GM23338 (cell line): ENCODE results near the gene WWOX.

Source experiments
- CREB1 ChIP-seq: fragments of 250-450 bp; sonication (Bioruptor Pico); IDR thresholded peaks from 2 replicates; pipeline ENCODE4 v1.5.0; 2020; ENCODE audit warnings: low read depth, mild to moderate bottlenecking, moderate library complexity
- CTCF ChIP-seq, 2 experiments: fragments of 200-600 bp in 1 of 2; sonication (generic) in 1 of 2; conservative IDR thresholded peaks; 2 replicates each; pipeline versions ENCODE4 v1.5.1 to v1.6.1; 2016 to 2017; ENCODE audit warnings: antibody characterized with exemption in 2 of 2, low read depth in 2 of 2, mild to moderate bottlenecking in 2 of 2, moderate library complexity in 1 of 2
- EZH2 ChIP-seq: fragments of 200-600 bp; sonication (generic); IDR thresholded peaks from one replicate; pipeline ENCODE4 v1.8.0; 2017; ENCODE audit warnings: antibody characterized with exemption, mild to moderate bottlenecking, low read depth; ENCODE audit not compliant: unreplicated experiment
- EZH2phosphoT487 ChIP-seq: fragments of 200-600 bp; sonication (generic); IDR thresholded peaks from one replicate; pipeline ENCODE4 v1.8.1; 2018; ENCODE audit warnings: antibody characterized with exemption; ENCODE audit not compliant: unreplicated experiment
- JUNB ChIP-seq: IDR thresholded peaks from one replicate; pipeline ENCODE4 v1.6.1; 2016; ENCODE audit warnings: antibody characterized with exemption; ENCODE audit not compliant: unreplicated experiment
- POLR2AphosphoS5 ChIP-seq: IDR thresholded peaks from 2 replicates; pipeline ENCODE4 v1.6.1; 2016; ENCODE audit warnings: antibody characterized with exemption, low read depth
- STAT1 ChIP-seq: IDR thresholded peaks from one replicate; pipeline ENCODE4 v1.6.1; 2016; ENCODE audit warnings: antibody characterized with exemption; ENCODE audit not compliant: unreplicated experiment
- ZNF114 ChIP-seq: fragments of 250-450 bp; sonication (Bioruptor Pico); IDR thresholded peaks from 2 replicates; pipeline ENCODE4 v1.5.0; 2020; ENCODE audit warnings: mild to moderate bottlenecking, moderate library complexity
- ZNF331 ChIP-seq: fragments of 250-450 bp; sonication (Bioruptor Pico); IDR thresholded peaks from 2 replicates; pipeline ENCODE4 v1.5.0; 2020; ENCODE audit warnings: low read depth, mild to moderate bottlenecking, moderate library complexity
- ZNF462 ChIP-seq: fragments of 250-450 bp; sonication (Bioruptor Pico); IDR thresholded peaks from 2 replicates; pipeline ENCODE4 v1.5.0; 2020; ENCODE audit warnings: mild to moderate bottlenecking, moderate library complexity
- TF ChIP-seq, protein P1 (sequence below): IDR thresholded peaks from one replicate; pipeline ENCODE4 v1.6.1; 2018; ENCODE audit warnings: antibody characterized with exemption; ENCODE audit not compliant: unreplicated experiment

GRCh38 chr16:79099716-79100115 lies 1000.3 kb downstream of the WWOX start:
- TF ChIP-seq EZH2 (no peak), CTCF (conservative IDR thresholded peaks at IDR 0.05; ENCODE audit: low read depth in 2 of 2) (no peak), ZNF462 (CRISPR knock-in tag) (no peak), POLR2AphosphoS5 (no peak), JUNB (no peak), ZNF331 (CRISPR knock-in tag) (no peak), EZH2phosphoT487 (no peak), ZNF114 (CRISPR knock-in tag) (no peak), CREB1 (CRISPR knock-in tag) (no peak), STAT1 (no peak)
- TF ChIP-seq, protein P1, sequence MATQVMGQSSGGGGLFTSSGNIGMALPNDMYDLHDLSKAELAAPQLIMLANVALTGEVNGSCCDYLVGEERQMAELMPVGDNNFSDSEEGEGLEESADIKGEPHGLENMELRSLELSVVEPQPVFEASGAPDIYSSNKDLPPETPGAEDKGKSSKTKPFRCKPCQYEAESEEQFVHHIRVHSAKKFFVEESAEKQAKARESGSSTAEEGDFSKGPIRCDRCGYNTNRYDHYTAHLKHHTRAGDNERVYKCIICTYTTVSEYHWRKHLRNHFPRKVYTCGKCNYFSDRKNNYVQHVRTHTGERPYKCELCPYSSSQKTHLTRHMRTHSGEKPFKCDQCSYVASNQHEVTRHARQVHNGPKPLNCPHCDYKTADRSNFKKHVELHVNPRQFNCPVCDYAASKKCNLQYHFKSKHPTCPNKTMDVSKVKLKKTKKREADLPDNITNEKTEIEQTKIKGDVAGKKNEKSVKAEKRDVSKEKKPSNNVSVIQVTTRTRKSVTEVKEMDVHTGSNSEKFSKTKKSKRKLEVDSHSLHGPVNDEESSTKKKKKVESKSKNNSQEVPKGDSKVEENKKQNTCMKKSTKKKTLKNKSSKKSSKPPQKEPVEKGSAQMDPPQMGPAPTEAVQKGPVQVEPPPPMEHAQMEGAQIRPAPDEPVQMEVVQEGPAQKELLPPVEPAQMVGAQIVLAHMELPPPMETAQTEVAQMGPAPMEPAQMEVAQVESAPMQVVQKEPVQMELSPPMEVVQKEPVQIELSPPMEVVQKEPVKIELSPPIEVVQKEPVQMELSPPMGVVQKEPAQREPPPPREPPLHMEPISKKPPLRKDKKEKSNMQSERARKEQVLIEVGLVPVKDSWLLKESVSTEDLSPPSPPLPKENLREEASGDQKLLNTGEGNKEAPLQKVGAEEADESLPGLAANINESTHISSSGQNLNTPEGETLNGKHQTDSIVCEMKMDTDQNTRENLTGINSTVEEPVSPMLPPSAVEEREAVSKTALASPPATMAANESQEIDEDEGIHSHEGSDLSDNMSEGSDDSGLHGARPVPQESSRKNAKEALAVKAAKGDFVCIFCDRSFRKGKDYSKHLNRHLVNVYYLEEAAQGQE: no peak
